ENCODE results near the gene KCTD1.

DNA sequence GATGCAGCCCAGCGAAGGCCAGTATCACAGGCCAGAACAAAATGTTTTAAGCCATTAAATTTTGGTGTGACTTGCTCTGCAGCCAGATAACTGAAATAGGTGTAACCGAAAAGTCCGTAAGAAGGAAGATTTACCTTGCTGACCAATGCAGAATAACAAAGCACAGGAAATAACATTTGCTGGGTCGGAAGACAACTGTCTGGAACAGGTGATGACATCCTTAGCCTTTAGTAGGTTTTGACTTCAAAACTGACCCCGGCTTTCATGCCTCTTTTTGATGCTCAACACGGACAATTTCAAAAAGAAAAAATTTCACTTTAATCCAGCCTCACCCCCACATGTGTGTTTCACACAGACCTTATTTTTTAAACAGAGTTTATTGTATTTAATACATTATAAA, 93.7 kb downstream of the KCTD1 start:
- TF ChIP-seq POLR2A (IDR thresholded peaks at IDR 0.05) = no peak
- TF ChIP-seq CTCF (IDR thresholded peaks at IDR 0.05) = no peak

All from body of pancreas (tissue), 4 donors.